ENCODE results near the gene CFAP221. TPM values are rescaled to one million over a fixed set of nuclear protein-coding genes. Genes with fewer than 3 reads are reported as not detected.

CFAP221 gene
- total RNA-seq, 2 experiments from 2014 or later, result not detected

- Mint-ChIP-seq H3K27me3 (peaks cover 62% of the 10 kb centered on the region), H3K4me3 (no peak overlapping the region), H3K4me1 (ENCODE audit: low read depth) (no peaks in the 10 kb centered on the region), H3K36me3 (ENCODE audit: low read depth) (no peaks in the 10 kb centered on the region), H3K9me3 (no peaks in the 10 kb centered on the region), H3K27ac (no peak overlapping the region)
- no peak overlapping the region for H3K4me3 ChIP-seq (ENCODE audit: low read length)
- DNase-seq (no peak), ATAC-seq (ENCODE audit: poor library complexity) (no peak)
- H3K9me3 ChIP-seq (ENCODE audit: control insufficient read depth in 1 of 2, insufficient read depth in 1 of 2, low read length in 2 of 2), result peaks cover 0 to 8% of the 10 kb centered on the region in 2 experiments
- ChIA-PET CTCF (no interaction called here), POLR2A (no interaction called here)
- H3K27me3 ChIP-seq (ENCODE audit: control insufficient read depth in 1 of 2, insufficient read depth in 2 of 2, low read length in 2 of 2), result peaks cover 17 to 33% of the 10 kb centered on the region in 2 experiments
- no peaks in the 10 kb centered on the region for H3K36me3 ChIP-seq (ENCODE audit: insufficient read depth, low read length)
- H3K4me1 ChIP-seq (ENCODE audit: insufficient read depth, low read length), result peaks cover 7% of the 10 kb centered on the region
- intact Hi-C loops (cut with DNase I, micrococcal nuclease), result no loop called here
- H3K27ac ChIP-seq (ENCODE audit: low read depth in 1 of 2, low read length in 2 of 2), result no peak overlapping the region
- no peak for TF ChIP-seq CTCF (IDR thresholded peaks at IDR 0.05)
Observed at GRCh38 chr2:119548516-119549120, 4.4 kb downstream of the CFAP221 start.

GRCh38 chr2:119549241-119549640, 5.0 kb downstream of the CFAP221 start:
- no peak for TF ChIP-seq CTCF (IDR thresholded peaks at IDR 0.05)
- intact Hi-C loops (cut with DNase I, micrococcal nuclease), result no loop called here
- Histone ChIP-seq H3K9me3 (ENCODE audit: control insufficient read depth in 1 of 2, insufficient read depth in 1 of 2, low read length in 2 of 2) (peaks cover 0 to 8% of the 10 kb centered on the region in 2 experiments), H3K4me3 (ENCODE audit: low read length) (no peak overlapping the region), H3K27ac (ENCODE audit: low read depth in 1 of 2, low read length in 2 of 2) (no peak overlapping the region), H3K4me1 (ENCODE audit: insufficient read depth, low read length) (peaks cover 3% of the 10 kb centered on the region), H3K27me3 (ENCODE audit: control insufficient read depth in 1 of 2, insufficient read depth in 2 of 2, low read length in 2 of 2) (peaks cover 17 to 29% of the 10 kb centered on the region in 2 experiments), H3K36me3 (ENCODE audit: insufficient read depth, low read length) (no peaks in the 10 kb centered on the region)
- H3K4me3 Mint-ChIP-seq, result no peak overlapping the region
- ATAC-seq (ENCODE audit: poor library complexity) (no peak), DNase-seq (no peak)
- H3K9me3 Mint-ChIP-seq, result no peaks in the 10 kb centered on the region
- POLR2A ChIA-PET, result no interaction called here
- H3K36me3 Mint-ChIP-seq (ENCODE audit: low read depth), result no peaks in the 10 kb centered on the region
- no peak overlapping the region for H3K27ac Mint-ChIP-seq
- peaks cover 61% of the 10 kb centered on the region for H3K27me3 Mint-ChIP-seq
- CTCF ChIA-PET, result no interaction called here
- H3K4me1 Mint-ChIP-seq (ENCODE audit: low read depth), result no peaks in the 10 kb centered on the region

- no peak for DNase-seq
- no peak overlapping the region for H3K4me3 Mint-ChIP-seq
- H3K4me1 ChIP-seq (ENCODE audit: insufficient read depth, low read length), result no peaks in the 10 kb centered on the region
- H3K4me1 Mint-ChIP-seq (ENCODE audit: low read depth), result no peaks in the 10 kb centered on the region
- POLR2A ChIA-PET, result no interaction called here
- CTCF ChIA-PET, result no interaction called here
- H3K27me3 Mint-ChIP-seq, result peaks cover 65% of the 10 kb centered on the region
- H3K9me3 Mint-ChIP-seq, result no peaks in the 10 kb centered on the region
- H3K36me3 Mint-ChIP-seq (ENCODE audit: low read depth), result no peaks in the 10 kb centered on the region
- no peak for ATAC-seq (ENCODE audit: poor library complexity)
- no peak overlapping the region for H3K4me3 ChIP-seq (ENCODE audit: low read length)
- no peaks in the 10 kb centered on the region for H3K36me3 ChIP-seq (ENCODE audit: insufficient read depth, low read length)
- no peak overlapping the region for H3K27ac Mint-ChIP-seq
- H3K9me3 ChIP-seq (ENCODE audit: control insufficient read depth in 1 of 2, insufficient read depth in 1 of 2, low read length in 2 of 2), result no peaks in the 10 kb centered on the region
- H3K27ac ChIP-seq (ENCODE audit: low read depth in 1 of 2, low read length in 2 of 2), result no peak overlapping the region
- TF ChIP-seq CTCF (IDR thresholded peaks at IDR 0.05), result no peak
- H3K27me3 ChIP-seq (ENCODE audit: control insufficient read depth in 1 of 2, insufficient read depth in 2 of 2, low read length in 2 of 2), result peaks cover 14 to 19% of the 10 kb centered on the region in 2 experiments
- intact Hi-C loops (cut with DNase I, micrococcal nuclease), result no loop called here
Observed at GRCh38 chr2:119550346-119550745, 6.1 kb downstream of the CFAP221 start.

Measured in CD4-positive, alpha-beta T cell (primary cell).